Measurements from ENCODE around the gene M6PR. TPM values are rescaled to one million over a fixed set of nuclear protein-coding genes. Genes with fewer than 3 reads are reported as not detected.

Gene M6PR
- total RNA-seq, 1 donor from 2014 or later = 103 TPM

- no peaks in the 10 kb centered on the region for H3K36me3 Mint-ChIP-seq (ENCODE audit: low read depth)
- peaks cover 26% of the 10 kb centered on the region for H3K4me1 Mint-ChIP-seq (ENCODE audit: low read depth)
- H3K9me3 Mint-ChIP-seq (ENCODE audit: low read depth) = no peaks in the 10 kb centered on the region
- no peaks in the 10 kb centered on the region for H3K27me3 Mint-ChIP-seq (ENCODE audit: low read depth)
- DNase-seq (ENCODE audit: low spot score) = no peak
- no peak overlapping the region for H3K4me3 Mint-ChIP-seq (ENCODE audit: unreplicated experiment)
- no peak overlapping the region for H3K27ac Mint-ChIP-seq (ENCODE audit: unreplicated experiment)
- TF ChIP-seq CTCF (IDR thresholded peaks at IDR 0.05) = no peak
These were observed 2.3 kb upstream of the M6PR start for GRCh38 chr12:8951744-8952143.

GRCh38 chr12:8950702-8951478, 1.4 kb upstream of the M6PR start:
- no peak for DNase-seq (ENCODE audit: low spot score)
- peak overlapping the region; percentile 98 for H3K27ac Mint-ChIP-seq (ENCODE audit: unreplicated experiment)

GRCh38 chr12:8950221-8950527, 729 bp upstream of the M6PR start:
- Mint-ChIP-seq H3K4me3 (ENCODE audit: unreplicated experiment) (peak overlapping the region; percentile 99), H3K36me3 (ENCODE audit: low read depth) (peaks cover 2% of the 10 kb centered on the region), H3K27me3 (ENCODE audit: low read depth) (no peaks in the 10 kb centered on the region), H3K9me3 (ENCODE audit: low read depth) (no peaks in the 10 kb centered on the region), H3K4me1 (ENCODE audit: low read depth) (peaks cover 30% of the 10 kb centered on the region), H3K27ac (ENCODE audit: unreplicated experiment) (peak overlapping the region; percentile 98)
- no peak for DNase-seq (ENCODE audit: low spot score)
- TF ChIP-seq CTCF (IDR thresholded peaks at IDR 0.05) = peak; percentile 40

More at GRCh38 chr12:8950702-8951478, 1.4 kb upstream of the M6PR start:
- no peaks in the 10 kb centered on the region for H3K27me3 Mint-ChIP-seq (ENCODE audit: low read depth)
- H3K9me3 Mint-ChIP-seq (ENCODE audit: low read depth) = no peaks in the 10 kb centered on the region
- no peaks in the 10 kb centered on the region for H3K36me3 Mint-ChIP-seq (ENCODE audit: low read depth)
- H3K4me3 Mint-ChIP-seq (ENCODE audit: unreplicated experiment) = peak overlapping the region; percentile 99
- TF ChIP-seq CTCF (IDR thresholded peaks at IDR 0.05) = peak; percentile 21
- peaks cover 30% of the 10 kb centered on the region for H3K4me1 Mint-ChIP-seq (ENCODE audit: low read depth)

- Mint-ChIP-seq H3K4me3 (ENCODE audit: unreplicated experiment) (peak overlapping the region; percentile 99), H3K9me3 (ENCODE audit: low read depth) (no peaks in the 10 kb centered on the region), H3K4me1 (ENCODE audit: low read depth) (peaks cover 30% of the 10 kb centered on the region), H3K27me3 (ENCODE audit: low read depth) (no peaks in the 10 kb centered on the region), H3K36me3 (ENCODE audit: low read depth) (peaks cover 6% of the 10 kb centered on the region), H3K27ac (ENCODE audit: unreplicated experiment) (peak overlapping the region; percentile 98)
- no peak for TF ChIP-seq CTCF (IDR thresholded peaks at IDR 0.05)
- no peak for DNase-seq (ENCODE audit: low spot score)
These were observed 624 bp downstream of the M6PR start for GRCh38 chr12:8948701-8949341.

- no peak for DNase-seq (ENCODE audit: low spot score)
- peaks cover 15% of the 10 kb centered on the region for H3K36me3 Mint-ChIP-seq (ENCODE audit: low read depth)
These were observed 1.7 kb downstream of the M6PR start for GRCh38 chr12:8947737-8948136.

More at GRCh38 chr12:8947737-8948136, 1.7 kb downstream of the M6PR start:
- Mint-ChIP-seq H3K4me1 (ENCODE audit: low read depth) (peaks cover 30% of the 10 kb centered on the region), H3K27ac (ENCODE audit: unreplicated experiment) (no peak overlapping the region), H3K4me3 (ENCODE audit: unreplicated experiment) (peak overlapping the region; percentile 99), H3K27me3 (ENCODE audit: low read depth) (no peaks in the 10 kb centered on the region), H3K9me3 (ENCODE audit: low read depth) (no peaks in the 10 kb centered on the region)
- TF ChIP-seq CTCF (IDR thresholded peaks at IDR 0.05) = no peak

Measured in chondrocyte (in vitro differentiated cells).